CD4-positive, alpha-beta T cell (primary cell): ENCODE results near the gene COQ5. TPM values are rescaled to one million over a fixed set of nuclear protein-coding genes. Genes with fewer than 3 reads are reported as not detected.
A peak's percentile ranks its signal among the peaks of the same experiment; 100 is the strongest.
"Not testable (repeated sequence)": the region's sequence is repeated elsewhere in the genome, so short reads cannot be mapped to it uniquely, and the experiment has no call there.

Experiments used
- ATAC-seq: fragments of 200-7000 bp; cut with Tn5 transposase; one replicate; pipeline ENCODE4 v1.10.0; 2022; ENCODE audit warnings: mild to moderate bottlenecking; ENCODE audit not compliant: poor library complexity
- CTCF ChIA-PET: fragments of 350-600 bp; sonication (Branson Sonifier 250); formaldehyde crosslinking; loops from one replicate; lab custom pipeline; 2021; ENCODE audit warnings: antibody characterized with exemption, inconsistent platforms; lab: Charles Lee
- POLR2A ChIA-PET: fragments of 350-600 bp; sonication (Branson Sonifier 250); formaldehyde crosslinking; loops from one replicate; lab custom pipeline; 2021; ENCODE audit warnings: antibody characterized with exemption, inconsistent platforms; lab: Charles Lee
- DNase-seq, 14 experiments: peaks; one replicate each; pipeline ENCODE4 v3.0.0-alpha.2; 2013 to 2020; ENCODE audit warnings: mixed read lengths in 2 of 14
- H3K27ac ChIP-seq, 2 donors: one replicate each; pipeline versions ENCODE4 v1.5.1 to v1.7.0; 2013; ENCODE audit warnings: low read length in 2 of 2, low read depth in 1 of 2, mild to moderate bottlenecking in 1 of 2
- H3K27me3 ChIP-seq, 2 experiments: 1 replicate in 1 of 2; 2 replicates in 1 of 2; pipeline versions ENCODE4 v1.6.1 to v1.7.0; 2013; ENCODE audit warnings: low read length in 2 of 2, control low read depth in 1 of 2, mild to moderate bottlenecking in 1 of 2, moderate library complexity in 1 of 2; ENCODE audit not compliant: insufficient read depth in 2 of 2, control insufficient read depth in 1 of 2
- H3K36me3 ChIP-seq: one replicate; pipeline ENCODE4 v1.6.1; 2013; ENCODE audit warnings: low read length, control low read depth; ENCODE audit not compliant: insufficient read depth
- H3K4me1 ChIP-seq: one replicate; pipeline ENCODE4 v1.6.1; 2013; ENCODE audit warnings: low read length, control low read depth; ENCODE audit not compliant: insufficient read depth
- H3K4me3 ChIP-seq: one replicate; pipeline ENCODE4 v1.5.1; 2013; ENCODE audit warnings: mild to moderate bottlenecking, low read length, moderate library complexity
- H3K9me3 ChIP-seq, 2 experiments: 1 replicate in 1 of 2; 2 replicates in 1 of 2; pipeline versions ENCODE4 v1.6.1 to v1.7.0; 2013; ENCODE audit warnings: low read length in 2 of 2, mild to moderate bottlenecking in 2 of 2, control low read depth in 1 of 2, moderate library complexity in 1 of 2; ENCODE audit not compliant: control insufficient read depth in 1 of 2, insufficient read depth in 1 of 2
- H3K27ac Mint-ChIP-seq: one replicate; pipeline ENCODE4 v1.8.0; 2020; ENCODE audit warnings: mixed read lengths
- H3K27me3 Mint-ChIP-seq: one replicate; pipeline ENCODE4 v1.8.0; 2021; ENCODE audit warnings: mixed read lengths
- H3K36me3 Mint-ChIP-seq: one replicate; pipeline ENCODE4 v1.8.0; 2021; ENCODE audit warnings: low read depth, mixed read lengths
- H3K4me1 Mint-ChIP-seq: one replicate; pipeline ENCODE4 v1.8.0; 2021; ENCODE audit warnings: low read depth, mixed read lengths
- H3K4me3 Mint-ChIP-seq: one replicate; pipeline ENCODE4 v1.8.0; 2020; ENCODE audit warnings: mild to moderate bottlenecking, mixed read lengths
- H3K9me3 Mint-ChIP-seq: one replicate; pipeline ENCODE4 v1.8.0; 2020; ENCODE audit warnings: mixed read lengths
- CTCF ChIP-seq: fragments of 200-600 bp; IDR thresholded peaks from one replicate; pipeline ENCODE4 v1.8.0; 2022; ENCODE audit warnings: antibody characterized with exemption, mild to moderate bottlenecking
- intact Hi-C, 2 experiments: fragments of 100-400 bp; cut with DNase I in 1 of 2; cut with micrococcal nuclease in 1 of 2; formaldehyde crosslinking; loops; one replicate each; pipeline versions ENCODE4 v1.15.1 to v1.9.0; 2023 to 2025; cut with DNase I, micrococcal nuclease
- total RNA-seq, 174 experiments: library from RNA in 2 of 174; stranded (reverse) in 2 of 174; gene quantifications; one replicate each; pipeline ENCODE4 v1.2.3 and lab custom pipeline; 2021 to 2026

The COQ5 gene
- total RNA-seq, 2 experiments from 2014 or later, result 6.9 to 7.1 TPM

DNA sequence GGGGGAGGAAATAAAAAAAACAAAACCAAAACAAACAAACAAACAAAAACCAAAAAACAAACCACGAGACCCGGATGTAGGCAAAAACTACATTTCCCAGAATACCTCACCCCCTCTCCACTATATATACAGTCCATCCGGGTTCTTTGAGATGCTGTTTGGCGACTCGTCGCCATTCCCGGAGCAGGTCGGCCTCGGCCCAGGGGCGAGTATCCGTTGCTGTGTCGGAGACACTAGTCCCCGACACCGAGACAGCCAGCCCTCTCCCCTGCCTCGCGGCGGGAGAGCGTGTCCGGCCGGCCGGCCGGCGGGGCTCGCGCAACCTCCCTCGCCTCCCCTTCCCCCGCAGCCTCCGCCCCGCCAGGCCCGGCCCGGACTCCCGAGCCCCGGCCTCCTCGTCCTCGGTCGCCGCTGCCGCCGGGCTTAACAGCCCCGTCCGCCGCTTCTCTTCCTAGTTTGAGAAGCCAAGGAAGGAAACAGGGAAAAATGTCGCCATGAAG is 5.3 kb upstream of the COQ5 start, which contains the start of gene RNF10:
Gene RNF10, plus strand, starts transcription at position 154 of the 500 bp plus-strand sequence. CDS start 456 bp downstream, outside the sequence.
- peaks cover 7% of the 10 kb centered on the region for H3K36me3 ChIP-seq
- Mint-ChIP-seq H3K4me1 (peaks cover 62% of the 10 kb centered on the region), H3K9me3 (no peaks in the 10 kb centered on the region), H3K4me3 (peak within 1 kb of the TSS; percentile 91), H3K27me3 (no peaks in the 10 kb centered on the region), H3K36me3 (peaks cover 53% of the 10 kb centered on the region), H3K27ac (peak within 1 kb of the TSS; percentile 91)
- ATAC-seq (peak; percentile 65), DNase-seq (peak; percentile 53 to 92 (median 68))
- intact Hi-C loops, result loop anchor here in 1 of 2 experiments (1.0 to 5.0 kb wide), 3 partner anchors 37 to 97 kb away; partner anchors contain the start of genes COX6A1, DYNLL1 and POP5
- H3K27ac ChIP-seq, result peak within 1 kb of the TSS; percentile 66 to 89
- H3K4me3 ChIP-seq, result peak within 1 kb of the TSS; percentile 92
- H3K4me1 ChIP-seq, result peaks cover 49% of the 10 kb centered on the region
- TF ChIP-seq CTCF, result no peak
- H3K27me3 ChIP-seq, result no peaks in the 10 kb centered on the region
- CTCF ChIA-PET, result interaction anchor here (1.7 kb wide), 1 partner anchor 64 kb away, joined by 4 read pairs; the partner anchor contains the start of gene SRSF9
- H3K9me3 ChIP-seq, result no peaks in the 10 kb centered on the region
- POLR2A ChIA-PET, result interaction anchor here (0.8 to 2.9 kb wide), 9 partner anchors 13 to 521 kb away, joined by 3 to 13 read pairs (median 4); partner anchors contain the start of genes COX6A1, DYNLL1, POP5 and RNU4-1

- ChIA-PET POLR2A (no interaction called here), CTCF (no interaction called here)
- H3K36me3 ChIP-seq, result peaks cover 4% of the 10 kb centered on the region
- H3K4me1 ChIP-seq, result peaks cover 48% of the 10 kb centered on the region
- H3K9me3 ChIP-seq, result no peaks in the 10 kb centered on the region
- H3K27ac Mint-ChIP-seq, result peak overlapping the region; percentile 59
- no peak for TF ChIP-seq CTCF
- no peaks in the 10 kb centered on the region for H3K9me3 Mint-ChIP-seq
- peaks cover 57% of the 10 kb centered on the region for H3K4me1 Mint-ChIP-seq
- H3K4me3 Mint-ChIP-seq, result peak overlapping the region; percentile 63
- peak in 1 of 14 experiments; percentile 21 for DNase-seq
- H3K36me3 Mint-ChIP-seq, result peaks cover 45% of the 10 kb centered on the region
- H3K27ac ChIP-seq, result no peak overlapping the region
- no peak for ATAC-seq
- H3K27me3 ChIP-seq, result no peaks in the 10 kb centered on the region
- H3K27me3 Mint-ChIP-seq, result no peaks in the 10 kb centered on the region
- no peak overlapping the region for H3K4me3 ChIP-seq
- intact Hi-C loops, result loop anchor here in 1 of 2 experiments (5.0 kb wide), 1 partner anchor 95 kb away; the partner anchor contains the start of gene COX6A1
Observed at GRCh38 chr12:120532701-120533238, 3.8 kb upstream of the COQ5 start.

DNA sequence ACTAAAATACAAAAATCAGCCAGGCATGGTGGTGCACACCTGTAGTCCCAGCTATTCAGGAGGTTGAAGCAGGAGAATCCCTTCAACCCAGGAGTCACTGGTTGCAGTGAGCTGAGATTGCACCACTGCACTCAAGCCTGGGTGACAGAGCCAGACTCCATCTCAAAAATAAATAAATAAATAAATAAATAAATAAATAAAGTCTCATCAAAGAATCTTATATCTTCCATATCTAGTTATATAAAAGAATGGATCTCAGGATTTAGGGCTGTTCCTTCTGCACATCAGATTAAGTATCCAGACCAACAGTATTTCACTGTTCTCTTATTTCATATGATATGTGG is 1.4 kb upstream of the COQ5 start:
- H3K4me3 ChIP-seq, H3K27me3 Mint-ChIP-seq, DNase-seq, POLR2A ChIA-PET, CTCF ChIA-PET, ATAC-seq, H3K9me3 Mint-ChIP-seq, H3K27me3 ChIP-seq, H3K9me3 ChIP-seq, H3K27ac ChIP-seq, H3K36me3 ChIP-seq: not testable (repeated sequence)
- intact Hi-C loops, result loop anchor here in 1 of 2 experiments (5.0 kb wide), 1 partner anchor 93 kb away; the partner anchor contains the start of gene COX6A1
- H3K4me3 Mint-ChIP-seq, result peak overlapping the region; percentile 100
- H3K4me1 Mint-ChIP-seq, result peaks cover 39% of the 10 kb centered on the region
- peak overlapping the region; percentile 95 for H3K27ac Mint-ChIP-seq
- peaks cover 27% of the 10 kb centered on the region for H3K36me3 Mint-ChIP-seq
- peaks cover 28% of the 10 kb centered on the region for H3K4me1 ChIP-seq
